ENCODE measurements around the gene PHACTR3. TPM values are rescaled to one million over a fixed set of nuclear protein-coding genes. Genes with fewer than 3 reads are reported as not detected.

Gene PHACTR3
- total and polyA plus RNA-seq, 2 experiments from 2014 or later: 0.45 to 0.61 TPM

DNA sequence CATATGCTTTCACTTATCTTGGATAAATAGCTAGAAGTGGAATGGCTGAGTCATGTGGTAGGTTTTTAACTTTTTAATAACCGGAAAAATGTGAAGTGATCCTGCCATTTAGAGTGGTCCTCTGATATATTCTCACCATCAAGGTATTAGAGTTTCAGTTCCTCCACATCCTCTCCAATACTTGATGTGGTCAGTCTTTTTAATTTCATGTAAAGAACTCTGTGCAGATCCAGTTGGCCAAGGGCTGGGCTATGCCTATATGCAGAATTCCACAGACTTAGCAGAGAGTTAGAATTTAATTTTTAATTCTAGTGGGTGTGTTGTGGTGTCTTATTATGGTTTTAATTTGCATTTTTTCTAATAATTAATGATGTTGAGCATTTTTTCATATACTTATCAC is 188.0 kb downstream of the PHACTR3 start (continued):
- TF ChIP-seq NANOG (IDR thresholded peaks at IDR 0.05; ENCODE audit: borderline replicate concordance) (no peak), EZH2 (IDR thresholded peaks at IDR 0.05; ENCODE audit: low read depth, unreplicated experiment) (no peak), JUNB (IDR thresholded peaks at IDR 0.05; ENCODE audit: unreplicated experiment) (no peak), EZH2phosphoT487 (IDR thresholded peaks at IDR 0.05; ENCODE audit: unreplicated experiment) (no peak), STAT1 (IDR thresholded peaks at IDR 0.05; ENCODE audit: unreplicated experiment) (no peak)
- TF ChIP-seq, protein P1, sequence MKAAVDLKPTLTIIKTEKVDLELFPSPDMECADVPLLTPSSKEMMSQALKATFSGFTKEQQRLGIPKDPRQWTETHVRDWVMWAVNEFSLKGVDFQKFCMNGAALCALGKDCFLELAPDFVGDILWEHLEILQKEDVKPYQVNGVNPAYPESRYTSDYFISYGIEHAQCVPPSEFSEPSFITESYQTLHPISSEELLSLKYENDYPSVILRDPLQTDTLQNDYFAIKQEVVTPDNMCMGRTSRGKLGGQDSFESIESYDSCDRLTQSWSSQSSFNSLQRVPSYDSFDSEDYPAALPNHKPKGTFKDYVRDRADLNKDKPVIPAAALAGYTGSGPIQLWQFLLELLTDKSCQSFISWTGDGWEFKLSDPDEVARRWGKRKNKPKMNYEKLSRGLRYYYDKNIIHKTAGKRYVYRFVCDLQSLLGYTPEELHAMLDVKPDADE (IDR thresholded peaks at IDR 0.05): no peak
- TF ChIP-seq, protein P2, sequence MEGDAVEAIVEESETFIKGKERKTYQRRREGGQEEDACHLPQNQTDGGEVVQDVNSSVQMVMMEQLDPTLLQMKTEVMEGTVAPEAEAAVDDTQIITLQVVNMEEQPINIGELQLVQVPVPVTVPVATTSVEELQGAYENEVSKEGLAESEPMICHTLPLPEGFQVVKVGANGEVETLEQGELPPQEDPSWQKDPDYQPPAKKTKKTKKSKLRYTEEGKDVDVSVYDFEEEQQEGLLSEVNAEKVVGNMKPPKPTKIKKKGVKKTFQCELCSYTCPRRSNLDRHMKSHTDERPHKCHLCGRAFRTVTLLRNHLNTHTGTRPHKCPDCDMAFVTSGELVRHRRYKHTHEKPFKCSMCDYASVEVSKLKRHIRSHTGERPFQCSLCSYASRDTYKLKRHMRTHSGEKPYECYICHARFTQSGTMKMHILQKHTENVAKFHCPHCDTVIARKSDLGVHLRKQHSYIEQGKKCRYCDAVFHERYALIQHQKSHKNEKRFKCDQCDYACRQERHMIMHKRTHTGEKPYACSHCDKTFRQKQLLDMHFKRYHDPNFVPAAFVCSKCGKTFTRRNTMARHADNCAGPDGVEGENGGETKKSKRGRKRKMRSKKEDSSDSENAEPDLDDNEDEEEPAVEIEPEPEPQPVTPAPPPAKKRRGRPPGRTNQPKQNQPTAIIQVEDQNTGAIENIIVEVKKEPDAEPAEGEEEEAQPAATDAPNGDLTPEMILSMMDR (conservative IDR thresholded peaks at IDR 0.05; ENCODE audit: low read depth in 2 of 2): no peak

DNA sequence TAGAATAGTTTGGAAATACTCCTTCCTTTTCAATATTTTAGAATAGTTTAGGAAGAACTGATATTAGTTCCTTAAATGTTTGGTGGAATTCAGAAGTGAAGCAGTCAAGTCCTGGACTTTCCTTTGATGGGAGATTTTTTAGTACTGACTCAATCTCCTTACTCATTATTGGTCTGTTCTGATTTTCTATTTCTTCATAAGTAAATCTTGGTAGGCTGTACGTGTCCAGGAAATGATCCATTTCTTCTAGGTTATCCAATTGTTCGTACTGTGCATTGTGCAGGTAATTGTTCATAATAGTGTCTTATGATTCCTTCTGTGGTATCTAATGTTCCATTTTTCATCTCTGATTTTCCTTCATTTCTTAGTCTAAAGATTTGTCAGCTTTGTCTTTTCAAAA is 190.2 kb downstream of the PHACTR3 start:
- Histone ChIP-seq H2AFZ (no peak overlapping the region), H4K20me1 (replicated peaks; ENCODE audit: insufficient read depth) (no peaks in the 10 kb centered on the region), H3K4me1 (ENCODE audit: insufficient read depth) (no peaks in the 10 kb centered on the region), H3K27me3 (ENCODE audit: insufficient read depth) (0 out of 2 replicates have a peak, but pooled peaks cover 4% of the 10 kb centered on the region), H3K27ac (ENCODE audit: low read depth) (no peak overlapping the region), H3K9me2 (ENCODE audit: insufficient read depth) (no peaks in the 10 kb centered on the region; the same call in 1 of the 2 replicates), H3K4me3 (no peak overlapping the region), H3K79me2 (replicated peaks; ENCODE audit: insufficient read depth) (no peaks in the 10 kb centered on the region), H3F3A (replicated peaks; ENCODE audit: low read depth) (no peaks in the 10 kb centered on the region), H3K4me2 (no peak overlapping the region), H3K36me3 (ENCODE audit: insufficient read depth) (no peaks in the 10 kb centered on the region)
- no peak overlapping the region for H3K27ac Mint-ChIP-seq
- no peak overlapping the region for H3K4me3 Mint-ChIP-seq
- no peaks in the 10 kb centered on the region for H3K27me3 Mint-ChIP-seq (ENCODE audit: insufficient read depth, low read depth, poor library complexity)
- no peaks in the 10 kb centered on the region for H3K36me3 Mint-ChIP-seq (ENCODE audit: low read depth)
- peaks cover 2% of the 10 kb centered on the region; the same call in 1 of the 3 replicates for H3K4me1 Mint-ChIP-seq
- DNase-seq (ENCODE audit: low spot score) (no peak), ATAC-seq (no peak)
- peaks cover 35% of the 10 kb centered on the region for H3K9me3 Mint-ChIP-seq
- TF ChIP-seq JUNB (IDR thresholded peaks at IDR 0.05; ENCODE audit: unreplicated experiment) (no peak), POLR2AphosphoS5 (IDR thresholded peaks at IDR 0.05; ENCODE audit: low read depth) (no peak), EZH2phosphoT487 (IDR thresholded peaks at IDR 0.05; ENCODE audit: unreplicated experiment) (no peak), ZNF114 (CRISPR knock-in tag; IDR thresholded peaks at IDR 0.05) (no peak), STAT1 (IDR thresholded peaks at IDR 0.05; ENCODE audit: unreplicated experiment) (no peak), EZH2 (IDR thresholded peaks at IDR 0.05; ENCODE audit: low read depth, unreplicated experiment) (no peak), ZNF331 (CRISPR knock-in tag; IDR thresholded peaks at IDR 0.05; ENCODE audit: low read depth) (no peak)
- TF ChIP-seq, protein P1 (IDR thresholded peaks at IDR 0.05): no peak
- TF ChIP-seq, protein P3, sequence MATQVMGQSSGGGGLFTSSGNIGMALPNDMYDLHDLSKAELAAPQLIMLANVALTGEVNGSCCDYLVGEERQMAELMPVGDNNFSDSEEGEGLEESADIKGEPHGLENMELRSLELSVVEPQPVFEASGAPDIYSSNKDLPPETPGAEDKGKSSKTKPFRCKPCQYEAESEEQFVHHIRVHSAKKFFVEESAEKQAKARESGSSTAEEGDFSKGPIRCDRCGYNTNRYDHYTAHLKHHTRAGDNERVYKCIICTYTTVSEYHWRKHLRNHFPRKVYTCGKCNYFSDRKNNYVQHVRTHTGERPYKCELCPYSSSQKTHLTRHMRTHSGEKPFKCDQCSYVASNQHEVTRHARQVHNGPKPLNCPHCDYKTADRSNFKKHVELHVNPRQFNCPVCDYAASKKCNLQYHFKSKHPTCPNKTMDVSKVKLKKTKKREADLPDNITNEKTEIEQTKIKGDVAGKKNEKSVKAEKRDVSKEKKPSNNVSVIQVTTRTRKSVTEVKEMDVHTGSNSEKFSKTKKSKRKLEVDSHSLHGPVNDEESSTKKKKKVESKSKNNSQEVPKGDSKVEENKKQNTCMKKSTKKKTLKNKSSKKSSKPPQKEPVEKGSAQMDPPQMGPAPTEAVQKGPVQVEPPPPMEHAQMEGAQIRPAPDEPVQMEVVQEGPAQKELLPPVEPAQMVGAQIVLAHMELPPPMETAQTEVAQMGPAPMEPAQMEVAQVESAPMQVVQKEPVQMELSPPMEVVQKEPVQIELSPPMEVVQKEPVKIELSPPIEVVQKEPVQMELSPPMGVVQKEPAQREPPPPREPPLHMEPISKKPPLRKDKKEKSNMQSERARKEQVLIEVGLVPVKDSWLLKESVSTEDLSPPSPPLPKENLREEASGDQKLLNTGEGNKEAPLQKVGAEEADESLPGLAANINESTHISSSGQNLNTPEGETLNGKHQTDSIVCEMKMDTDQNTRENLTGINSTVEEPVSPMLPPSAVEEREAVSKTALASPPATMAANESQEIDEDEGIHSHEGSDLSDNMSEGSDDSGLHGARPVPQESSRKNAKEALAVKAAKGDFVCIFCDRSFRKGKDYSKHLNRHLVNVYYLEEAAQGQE (IDR thresholded peaks at IDR 0.05; ENCODE audit: unreplicated experiment): no peak
- TF ChIP-seq, protein P2 (conservative IDR thresholded peaks at IDR 0.05; ENCODE audit: low read depth in 2 of 2): no peak
